SK-N-SH (cell line): ENCODE data around the gene EMP3. TPM values are rescaled to one million over a fixed set of nuclear protein-coding genes. Genes with fewer than 3 reads are reported as not detected.
A peak's percentile ranks its signal among the peaks of the same experiment; 100 is the strongest.

ENCODE experiments used
- CTCF ChIA-PET: fragments of 300-600, 350-600 bp; formaldehyde crosslinking; extraction: SDS; loops from one replicate; lab custom pipeline; 2021; lab: Yijun Ruan, JAX
- POLR2A ChIA-PET: fragments of 350-600 bp; sonication (Branson Sonifier 250); formaldehyde crosslinking; extraction: SDS; loops from one replicate; lab custom pipeline; 2020; ENCODE audit warnings: antibody characterized with exemption, inconsistent platforms; lab: Yijun Ruan, JAX
- DNase-seq: peaks from one replicate; pipeline ENCODE4 v3.0.0; 2012
- H2AFZ ChIP-seq: fragments of 200-600 bp; sonication (generic); 2 replicates; pipeline ENCODE4 v1.8.1; 2016; ENCODE audit warnings: antibody characterized with exemption, mild to moderate bottlenecking, low read depth
- H3F3A ChIP-seq: fragments of 200-600 bp; sonication (generic); replicated peaks from 2 replicates; pipeline ENCODE3; 2016; ENCODE audit warnings: antibody characterized with exemption, mild to moderate bottlenecking; ENCODE audit not compliant: insufficient read depth
- H3K27ac ChIP-seq, 2 experiments: fragments of 200-500 bp in 1 of 2; fragments of 200-600 bp in 1 of 2; sonication (Bioruptor generic) in 1 of 2; sonication (generic), shearing (Covaris generic) in 1 of 2; 2 replicates each; pipeline versions ENCODE4 v1.5.1 to v1.6.1; 2014 to 2016; ENCODE audit warnings: low read depth in 2 of 2, inconsistent platforms in 1 of 2, low read length in 1 of 2, mild to moderate bottlenecking in 1 of 2, mixed read lengths in 1 of 2
- H3K27me3 ChIP-seq: fragments of 200-600 bp; sonication (generic), shearing (Covaris generic); 2 replicates; pipeline ENCODE4 v1.6.1; 2016; ENCODE audit warnings: mixed run types; ENCODE audit not compliant: insufficient read depth
- H3K36me3 ChIP-seq, 2 experiments: fragments of 200-500 bp in 1 of 2; fragments of 200-600 bp in 1 of 2; sonication (Bioruptor generic) in 1 of 2; sonication (generic) in 1 of 2; replicated peaks in 1 of 2; 2 replicates each; pipeline versions ENCODE3 to v1.5.1; 2014 to 2016; ENCODE audit warnings: low read length in 1 of 2, mild to moderate bottlenecking in 1 of 2; ENCODE audit not compliant: insufficient read depth in 2 of 2, control insufficient read depth in 1 of 2
- H3K4me1 ChIP-seq, 2 experiments: fragments of 200-500 bp in 1 of 2; fragments of 200-600 bp in 1 of 2; sonication (Bioruptor generic) in 1 of 2; sonication (generic), shearing (Covaris generic) in 1 of 2; 2 replicates each; pipeline versions ENCODE4 v1.5.1 to v1.6.1; 2014 to 2016; ENCODE audit warnings: low read depth in 1 of 2, low read length in 1 of 2, mixed run types in 1 of 2; ENCODE audit not compliant: insufficient read depth in 2 of 2, control insufficient read depth in 1 of 2
- H3K4me2 ChIP-seq: fragments of 200-600 bp; sonication (generic), shearing (Covaris generic); 2 replicates; pipeline ENCODE4 v1.6.1; 2017; ENCODE audit warnings: mixed run types
- H3K4me3 ChIP-seq, 2 experiments: fragments of 200-500 bp in 1 of 2; fragments of 200-600 bp in 1 of 2; sonication (Bioruptor generic) in 1 of 2; sonication (generic), shearing (Covaris generic) in 1 of 2; 2 replicates each; pipeline versions ENCODE4 v1.5.1 to v1.8.1; 2014 to 2016; ENCODE audit warnings: low read depth in 2 of 2, inconsistent platforms in 1 of 2, low read length in 1 of 2, mild to moderate bottlenecking in 1 of 2, mixed read lengths in 1 of 2, moderate library complexity in 1 of 2
- H3K79me2 ChIP-seq: fragments of 200-600 bp; sonication (generic); 2 replicates; pipeline ENCODE4 v1.8.1; 2017; ENCODE audit warnings: mild to moderate bottlenecking; ENCODE audit not compliant: insufficient read depth
- H3K9ac ChIP-seq: fragments of 200-600 bp; sonication (generic); 2 replicates; pipeline ENCODE4 v1.6.1; 2017; ENCODE audit warnings: mixed run types
- H3K9me2 ChIP-seq: fragments of 200-600 bp; sonication (generic); 2 replicates; pipeline ENCODE4 v1.6.1; 2017; ENCODE audit warnings: mixed run types
- H3K9me3 ChIP-seq: fragments of 200-600 bp; sonication (generic); 2 replicates; pipeline ENCODE4 v1.6.1; 2017; ENCODE audit warnings: mixed run types, mild to moderate bottlenecking, moderate library complexity
- H4K20me1 ChIP-seq: fragments of 200-600 bp; sonication (generic); 2 replicates; pipeline ENCODE4 v1.6.1; 2017; ENCODE audit warnings: mild to moderate bottlenecking, mixed run types; ENCODE audit not compliant: insufficient read depth
- CHD2 ChIP-seq: fragments of 150-350 bp; IDR thresholded peaks from 2 replicates; pipeline ENCODE4 v1.6.1; 2018; ENCODE audit warnings: low read length; ENCODE audit not compliant: partially characterized antibody
- GABPA ChIP-seq: IDR thresholded peaks from 2 replicates; pipeline ENCODE4 v1.4.0; 2012; ENCODE audit warnings: low read depth, mild to moderate bottlenecking
- GATA2 ChIP-seq: sonication (generic); formaldehyde crosslinking; IDR thresholded peaks from 2 replicates; pipeline ENCODE4 v1.5.0; 2020; ENCODE audit warnings: mild to moderate bottlenecking, missing genetic modification reagents
- IRF3 ChIP-seq: fragments of 150-350 bp; IDR thresholded peaks from 2 replicates; pipeline ENCODE4 v1.6.1; 2016; ENCODE audit warnings: mild to moderate bottlenecking, low read depth, low read length
- MEF2A ChIP-seq: IDR thresholded peaks from 2 replicates; pipeline ENCODE4 v1.4.0; 2012; ENCODE audit warnings: low read depth, borderline replicate concordance
- MXI1 ChIP-seq: IDR thresholded peaks from 2 replicates; pipeline ENCODE4 v1.6.1; 2012; ENCODE audit warnings: mild to moderate bottlenecking, low read depth, low read length, improper control_type of control experiment
- NRF1 ChIP-seq: IDR thresholded peaks from 2 replicates; pipeline ENCODE4 v1.6.1; 2012; ENCODE audit warnings: low read depth, mild to moderate bottlenecking, low read length
- POLR2AphosphoS5 ChIP-seq: IDR thresholded peaks from 2 replicates; pipeline ENCODE4 v1.6.1; 2012; ENCODE audit warnings: low read depth, low read length
- RAD21 ChIP-seq: IDR thresholded peaks from 2 replicates; pipeline ENCODE4 v1.6.1; 2012; ENCODE audit warnings: mild to moderate bottlenecking, low read length
- RFX5 ChIP-seq: IDR thresholded peaks from 2 replicates; pipeline ENCODE4 v1.6.1; 2012; ENCODE audit warnings: mild to moderate bottlenecking, improper control_type of control experiment, low read length
- RXRA ChIP-seq: IDR thresholded peaks from 2 replicates; pipeline ENCODE4 v1.4.0; 2012; ENCODE audit warnings: low read depth, mild to moderate bottlenecking, borderline replicate concordance
- SMC3 ChIP-seq: IDR thresholded peaks from 2 replicates; pipeline ENCODE4 v1.6.1; 2012; ENCODE audit warnings: low read depth, low read length, improper control_type of control experiment
- TAF1 ChIP-seq: IDR thresholded peaks from 2 replicates; pipeline ENCODE4 v1.6.1; 2012; ENCODE audit warnings: low read depth, mild to moderate bottlenecking, low read length, moderate library complexity, borderline replicate concordance
- TCF12 ChIP-seq: IDR thresholded peaks from 2 replicates; pipeline ENCODE4 v1.4.0; 2012
- USF2 ChIP-seq: fragments of 150-350 bp; IDR thresholded peaks from 2 replicates; pipeline ENCODE4 v1.6.1; 2017; ENCODE audit warnings: antibody characterized with exemption, low read length, low read depth, borderline replicate concordance
- YY1 ChIP-seq: IDR thresholded peaks from 2 replicates; pipeline ENCODE4 v1.4.0; 2012; ENCODE audit warnings: low read depth, mild to moderate bottlenecking
- WGBS: methylation state at CpG from one replicate; pipeline ENCODE4 v1.1.6; 2017; ENCODE audit warnings: low lambda C conversion rate; 5-methylcytosine and 5-hydroxymethylcytosine counted together
- polyA plus RNA-seq, 3 experiments: library from polyadenylated mRNA; depleted of rRNA; stranded (reverse); fragments of >200 nt; gene quantifications; 2 replicates each; pipeline ENCODE4 v1.2.3, GENCODE V29; 2012
- TF ChIP-seq, protein P1 (sequence below): fragments of 200-600 bp; sonication (generic); IDR thresholded peaks from 2 replicates; pipeline ENCODE4 v1.6.1; 2017; ENCODE audit warnings: antibody characterized with exemption, mild to moderate bottlenecking, moderate library complexity
- TF ChIP-seq, protein P2 (sequence below): IDR thresholded peaks from 2 replicates; pipeline ENCODE4 v1.6.1; 2012; ENCODE audit warnings: mild to moderate bottlenecking, low read depth, low read length, moderate library complexity

The EMP3 gene
- polyA plus RNA-seq, 1 of the 3 experiments (the other 2 are of a cell fraction) = 263 TPM

- DNase-seq = no peak
- POLR2A ChIA-PET = no interaction called here
- peak overlapping the region in 1 of 2 experiments; percentile 49; a peak in 2 of 4 replicates for H3K27ac ChIP-seq
Measured at GRCh38 chr19:48284896-48285295, 40.5 kb upstream of the EMP3 start.

GRCh38 chr19:48287748-48288147 lies 37.6 kb upstream of the EMP3 start:
- ChIA-PET CTCF (interaction anchor here (0.7 to 0.8 kb wide), 2 partner anchors 11 to 21 kb away, joined by 3 read pairs; no protein-coding TSS in a partner anchor), POLR2A (no interaction called here)
- Histone ChIP-seq H3K9me3 (no peaks in the 10 kb centered on the region), H3K9me2 (no peaks in the 10 kb centered on the region), H3K4me2 (no peak overlapping the region), H2AFZ (no peak overlapping the region), H3K4me3 (no peak overlapping the region), H3K9ac (no peak overlapping the region), H3K36me3 (peaks cover 2 to 7% of the 10 kb centered on the region in 2 experiments), H3K27me3 (no peaks in the 10 kb centered on the region), H3K27ac (no peak overlapping the region), H3F3A (peaks cover 7% of the 10 kb centered on the region), H3K4me1 (peaks cover 4% of the 10 kb centered on the region in 2 experiments; a peak in 1 of 4 replicates), H4K20me1 (no peaks in the 10 kb centered on the region), H3K79me2 (no peaks in the 10 kb centered on the region)
- no peak for DNase-seq
- TF ChIP-seq, protein P1, sequence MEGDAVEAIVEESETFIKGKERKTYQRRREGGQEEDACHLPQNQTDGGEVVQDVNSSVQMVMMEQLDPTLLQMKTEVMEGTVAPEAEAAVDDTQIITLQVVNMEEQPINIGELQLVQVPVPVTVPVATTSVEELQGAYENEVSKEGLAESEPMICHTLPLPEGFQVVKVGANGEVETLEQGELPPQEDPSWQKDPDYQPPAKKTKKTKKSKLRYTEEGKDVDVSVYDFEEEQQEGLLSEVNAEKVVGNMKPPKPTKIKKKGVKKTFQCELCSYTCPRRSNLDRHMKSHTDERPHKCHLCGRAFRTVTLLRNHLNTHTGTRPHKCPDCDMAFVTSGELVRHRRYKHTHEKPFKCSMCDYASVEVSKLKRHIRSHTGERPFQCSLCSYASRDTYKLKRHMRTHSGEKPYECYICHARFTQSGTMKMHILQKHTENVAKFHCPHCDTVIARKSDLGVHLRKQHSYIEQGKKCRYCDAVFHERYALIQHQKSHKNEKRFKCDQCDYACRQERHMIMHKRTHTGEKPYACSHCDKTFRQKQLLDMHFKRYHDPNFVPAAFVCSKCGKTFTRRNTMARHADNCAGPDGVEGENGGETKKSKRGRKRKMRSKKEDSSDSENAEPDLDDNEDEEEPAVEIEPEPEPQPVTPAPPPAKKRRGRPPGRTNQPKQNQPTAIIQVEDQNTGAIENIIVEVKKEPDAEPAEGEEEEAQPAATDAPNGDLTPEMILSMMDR = no peak
- TF ChIP-seq IRF3 = no peak
- no peak for TF ChIP-seq TCF12
- TF ChIP-seq GABPA = no peak
- TF ChIP-seq POLR2AphosphoS5 = no peak
- 96% methylated on average over 3 of the region's 3 CpGs for WGBS

More at GRCh38 chr19:48284896-48285295, 40.5 kb upstream of the EMP3 start:
- no peak overlapping the region for H3K4me2 ChIP-seq
- no peaks in the 10 kb centered on the region for H3K9me3 ChIP-seq
- no peak overlapping the region for H3K9ac ChIP-seq
- H4K20me1 ChIP-seq = no peaks in the 10 kb centered on the region
- CTCF ChIA-PET = interaction anchor here (1.2 kb wide), 1 partner anchor 14 kb away, joined by 4 read pairs; no protein-coding TSS in a partner anchor
- no peak overlapping the region for H3K4me3 ChIP-seq
- H3K36me3 ChIP-seq = peaks cover 2 to 7% of the 10 kb centered on the region in 2 experiments
- 91% methylated on average over 4 of the region's 4 CpGs for WGBS
- H3F3A ChIP-seq = peaks cover 5% of the 10 kb centered on the region
- no peaks in the 10 kb centered on the region for H3K79me2 ChIP-seq
- TF ChIP-seq GATA2 (CRISPR knock-in tag) (no peak), RXRA (no peak), MEF2A (no peak), TAF1 (no peak), NRF1 (no peak), MXI1 (no peak), CHD2 (no peak), RAD21 (no peak), RFX5 (no peak), YY1 (no peak), USF2 (no peak), SMC3 (no peak)
- TF ChIP-seq, protein P2, sequence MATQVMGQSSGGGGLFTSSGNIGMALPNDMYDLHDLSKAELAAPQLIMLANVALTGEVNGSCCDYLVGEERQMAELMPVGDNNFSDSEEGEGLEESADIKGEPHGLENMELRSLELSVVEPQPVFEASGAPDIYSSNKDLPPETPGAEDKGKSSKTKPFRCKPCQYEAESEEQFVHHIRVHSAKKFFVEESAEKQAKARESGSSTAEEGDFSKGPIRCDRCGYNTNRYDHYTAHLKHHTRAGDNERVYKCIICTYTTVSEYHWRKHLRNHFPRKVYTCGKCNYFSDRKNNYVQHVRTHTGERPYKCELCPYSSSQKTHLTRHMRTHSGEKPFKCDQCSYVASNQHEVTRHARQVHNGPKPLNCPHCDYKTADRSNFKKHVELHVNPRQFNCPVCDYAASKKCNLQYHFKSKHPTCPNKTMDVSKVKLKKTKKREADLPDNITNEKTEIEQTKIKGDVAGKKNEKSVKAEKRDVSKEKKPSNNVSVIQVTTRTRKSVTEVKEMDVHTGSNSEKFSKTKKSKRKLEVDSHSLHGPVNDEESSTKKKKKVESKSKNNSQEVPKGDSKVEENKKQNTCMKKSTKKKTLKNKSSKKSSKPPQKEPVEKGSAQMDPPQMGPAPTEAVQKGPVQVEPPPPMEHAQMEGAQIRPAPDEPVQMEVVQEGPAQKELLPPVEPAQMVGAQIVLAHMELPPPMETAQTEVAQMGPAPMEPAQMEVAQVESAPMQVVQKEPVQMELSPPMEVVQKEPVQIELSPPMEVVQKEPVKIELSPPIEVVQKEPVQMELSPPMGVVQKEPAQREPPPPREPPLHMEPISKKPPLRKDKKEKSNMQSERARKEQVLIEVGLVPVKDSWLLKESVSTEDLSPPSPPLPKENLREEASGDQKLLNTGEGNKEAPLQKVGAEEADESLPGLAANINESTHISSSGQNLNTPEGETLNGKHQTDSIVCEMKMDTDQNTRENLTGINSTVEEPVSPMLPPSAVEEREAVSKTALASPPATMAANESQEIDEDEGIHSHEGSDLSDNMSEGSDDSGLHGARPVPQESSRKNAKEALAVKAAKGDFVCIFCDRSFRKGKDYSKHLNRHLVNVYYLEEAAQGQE = no peak
- TF ChIP-seq, all 33 proteins: peak for 0
- Histone ChIP-seq H3K9me2 (no peaks in the 10 kb centered on the region), H3K27me3 (no peaks in the 10 kb centered on the region), H3K4me1 (no peaks in the 10 kb centered on the region), H2AFZ (no peak overlapping the region)
